Measurements from ENCODE around the gene XRCC2. TPM values are rescaled to one million over a fixed set of nuclear protein-coding genes. Genes with fewer than 3 reads are reported as not detected.
"Not testable (repeated sequence)": the region's sequence is repeated elsewhere in the genome, so short reads cannot be mapped to it uniquely, and the experiment has no call there.

Gene XRCC2
- total RNA-seq: 13.8 and 14.5 TPM in 2 replicates

DNA sequence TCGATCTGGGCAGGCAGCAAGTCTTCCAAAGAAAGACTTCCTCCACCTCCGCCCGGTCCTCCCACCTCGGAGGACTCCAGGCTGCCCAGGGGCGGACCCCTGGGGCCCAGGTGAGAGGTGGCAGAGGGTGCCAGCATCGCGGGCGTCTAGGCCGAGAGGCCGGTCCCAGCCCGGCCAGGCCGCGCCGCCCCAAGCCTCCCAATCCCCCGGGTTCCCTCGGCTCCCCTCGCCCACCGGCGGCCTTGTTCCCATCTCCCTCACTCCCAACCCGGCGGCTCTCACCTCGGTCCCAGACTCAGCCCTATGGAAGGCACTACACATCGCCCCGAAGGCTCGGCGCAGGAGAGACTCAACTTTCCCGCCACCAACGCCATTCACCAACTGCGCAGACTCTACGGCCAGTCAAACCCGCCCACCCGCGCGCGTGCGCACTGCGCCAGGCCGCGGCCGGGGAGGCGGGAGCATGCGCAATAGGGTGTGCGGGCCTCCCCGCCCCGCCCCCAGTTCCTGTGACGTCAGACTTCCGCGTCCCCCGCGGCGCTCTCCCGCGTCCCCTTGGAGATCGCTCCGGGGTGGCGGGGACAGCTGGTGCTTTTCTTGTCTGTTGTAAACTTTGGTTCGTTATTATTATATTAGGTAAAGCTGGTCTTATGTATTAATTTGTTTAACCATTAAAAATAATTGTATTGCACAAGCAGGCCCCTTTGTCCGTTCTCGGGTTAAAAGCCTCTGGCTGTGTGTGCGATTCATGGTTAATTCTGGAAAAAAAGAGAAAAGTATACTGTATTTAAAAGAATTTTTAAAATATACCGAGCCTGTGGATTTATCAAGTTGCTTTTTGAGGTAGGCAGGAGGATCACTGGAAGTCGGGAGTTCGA, at the start of gene XRCC2:
TSS of gene XRCC2 (minus strand) at position 383 of the 878 bp plus-strand sequence. CDS start at position 321, 62 bp downstream.
- intact Hi-C loops (cut with micrococcal nuclease): loop anchor here (1.0 to 10.0 kb wide), 11 partner anchors 31 to 1449 kb away; partner anchors contain the start of genes ABCF2, ACTR3B, PRKAG2 and RHEB

- intact Hi-C loops (cut with micrococcal nuclease): no loop called here
These were observed 47.4 kb upstream of the XRCC2 start for GRCh38 chr7:152723364-152723763.

DNA sequence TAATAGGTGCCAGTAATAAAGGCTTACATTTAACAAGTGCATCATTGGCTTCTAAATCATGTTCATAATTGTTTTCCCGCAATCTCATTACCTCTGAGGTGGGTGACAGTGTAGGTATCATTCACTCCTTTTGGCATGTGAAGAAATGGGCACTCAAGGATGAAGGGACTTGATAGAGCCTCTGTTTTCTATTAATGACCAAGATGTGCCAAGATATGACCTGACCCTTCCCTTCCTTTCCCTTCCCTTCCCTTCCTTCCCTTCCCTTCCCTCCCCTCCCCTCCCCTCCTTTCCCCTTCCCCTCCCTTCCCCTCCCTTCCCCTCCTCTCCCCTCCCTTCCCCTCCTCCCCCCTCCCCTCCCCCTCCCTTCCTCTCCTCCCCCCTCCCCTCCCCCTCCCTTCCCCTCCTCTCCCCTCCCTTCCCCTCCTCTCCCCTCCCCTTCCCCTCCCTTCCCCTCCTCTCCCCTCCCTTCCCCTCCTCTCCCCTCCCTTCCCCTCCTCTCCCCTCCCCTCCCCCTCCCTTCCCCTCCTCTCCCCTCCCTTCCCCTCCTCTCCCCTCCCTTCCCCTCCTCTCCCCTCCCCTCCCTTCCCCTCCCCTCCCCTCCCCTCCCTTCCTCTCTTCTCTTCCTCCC, 36.6 kb upstream of the XRCC2 start:
- intact Hi-C loops (cut with micrococcal nuclease): not testable (repeated sequence)

- intact Hi-C loops (cut with micrococcal nuclease): no loop called here
These were observed 35.6 kb upstream of the XRCC2 start for GRCh38 chr7:152711444-152711944.

GRCh38 chr7:152710153-152710442, 34.2 kb upstream of the XRCC2 start:
- intact Hi-C loops (cut with micrococcal nuclease): no loop called here

DNA sequence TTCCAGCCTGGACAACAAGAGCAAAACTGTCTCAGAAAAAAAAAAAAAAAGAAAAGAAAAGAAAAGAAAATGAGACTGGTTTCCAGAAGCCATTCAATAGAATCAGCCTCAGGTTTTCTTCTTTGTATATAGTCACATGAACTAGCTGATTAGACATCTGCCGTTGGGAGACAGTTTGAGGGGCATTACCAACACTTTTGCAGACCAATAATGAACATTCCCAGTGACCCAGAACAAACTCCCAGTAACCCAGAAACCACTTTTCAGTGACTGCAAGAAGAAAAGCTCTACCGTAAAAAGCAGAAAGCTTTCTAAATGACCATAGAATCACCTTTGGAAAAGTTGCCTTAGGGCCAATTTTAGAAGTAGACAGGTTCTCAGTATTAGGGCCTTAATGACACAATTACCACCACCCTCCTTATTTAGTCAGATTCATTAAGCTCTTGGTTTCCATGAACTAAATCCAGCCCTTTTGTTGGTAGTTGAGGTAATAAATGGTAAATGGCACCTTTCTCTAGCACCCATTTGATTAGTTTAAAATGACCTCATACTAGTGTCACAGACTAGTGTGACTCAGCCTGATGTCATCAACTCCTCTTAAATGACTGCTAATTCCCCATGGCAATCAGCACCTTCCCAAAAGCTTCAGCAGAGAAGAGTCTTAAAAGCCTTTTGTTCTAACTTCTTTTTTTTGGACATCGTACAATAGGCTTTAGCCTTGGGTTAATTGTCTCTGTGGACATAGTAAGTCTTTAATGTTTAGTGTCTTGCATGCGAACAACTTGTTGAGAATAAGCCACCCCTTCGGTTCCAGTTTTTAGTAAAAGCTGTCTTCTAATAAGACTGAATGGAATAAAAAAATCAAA, 33.6 kb upstream of the XRCC2 start:
- intact Hi-C loops (cut with micrococcal nuclease): loop anchor here (10.0 kb wide), 2 partner anchors 535 to 565 kb away; no protein-coding TSS in a partner anchor

- intact Hi-C loops (cut with micrococcal nuclease): loop anchor here (10.0 kb wide), 2 partner anchors 530 to 560 kb away; no protein-coding TSS in a partner anchor
These were observed 28.9 kb upstream of the XRCC2 start for GRCh38 chr7:152704796-152705384.

GRCh38 chr7:152699079-152699478, 23.1 kb upstream of the XRCC2 start:
- intact Hi-C loops (cut with micrococcal nuclease): no loop called here

DNA sequence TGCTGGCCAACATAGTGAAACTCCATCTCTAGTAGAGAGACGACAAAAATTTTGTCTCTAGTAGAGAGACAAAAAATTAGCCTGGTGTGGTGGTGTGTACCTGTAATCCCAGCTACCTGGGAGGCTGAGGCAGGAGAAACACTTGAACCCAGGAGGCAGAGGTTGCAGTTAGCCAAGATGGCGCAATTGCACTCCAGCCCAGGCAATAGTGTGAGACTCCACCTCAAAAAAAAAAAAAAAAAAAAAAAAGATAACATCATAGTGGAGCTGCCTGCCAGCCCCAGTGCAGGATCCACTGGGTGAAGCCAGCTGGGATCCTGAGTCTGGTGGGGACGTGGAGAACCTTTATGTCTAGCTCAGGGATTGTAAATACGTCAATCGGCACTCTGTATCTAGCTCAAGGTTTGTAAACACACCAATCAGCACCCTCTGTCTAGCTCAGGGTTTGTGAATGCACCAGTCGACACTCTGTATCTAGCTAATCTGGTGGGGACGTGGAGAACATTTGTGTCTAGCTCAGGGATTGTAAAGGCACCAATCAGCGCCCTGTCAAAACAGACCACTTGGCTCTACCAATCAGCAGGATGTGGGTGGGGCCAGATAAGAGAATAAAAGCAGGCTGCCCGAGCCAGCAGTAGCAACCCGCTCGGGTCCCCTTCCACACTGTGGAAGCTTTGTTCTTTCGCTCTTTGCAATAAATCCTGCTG, 21.5 kb upstream of the XRCC2 start:
- intact Hi-C loops (cut with micrococcal nuclease): not testable (repeated sequence)

DNA sequence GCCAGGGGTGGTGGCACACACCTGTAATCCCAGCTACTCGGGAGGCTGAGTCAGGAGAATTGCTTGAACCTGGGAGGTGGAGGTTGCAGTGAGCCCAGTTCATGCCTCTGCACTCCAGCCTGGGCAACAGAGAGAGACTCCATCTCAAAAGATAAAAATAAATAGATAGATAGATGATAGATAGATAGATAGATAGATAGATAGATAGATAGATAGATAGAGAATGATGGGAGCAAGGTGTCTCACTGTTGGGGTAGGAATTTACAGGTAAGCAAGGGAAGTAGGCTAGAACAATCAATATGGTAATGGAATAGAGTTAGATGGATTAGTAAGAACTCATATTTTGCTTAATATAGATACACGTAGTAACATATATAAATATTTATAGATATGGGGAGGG, 16.3 kb upstream of the XRCC2 start:
- intact Hi-C loops (cut with micrococcal nuclease): not testable (repeated sequence)

- intact Hi-C loops (cut with micrococcal nuclease): no loop called here
These were observed 7.4 kb upstream of the XRCC2 start for GRCh38 chr7:152683297-152683696.

GRCh38 chr7:152677808-152678670, 2.1 kb upstream of the XRCC2 start:
- intact Hi-C loops (cut with micrococcal nuclease): loop anchor here (2.0 to 10.0 kb wide), 4 partner anchors 533 to 1161 kb away; partner anchors contain the start of genes PRKAG2 and RHEB

DNA sequence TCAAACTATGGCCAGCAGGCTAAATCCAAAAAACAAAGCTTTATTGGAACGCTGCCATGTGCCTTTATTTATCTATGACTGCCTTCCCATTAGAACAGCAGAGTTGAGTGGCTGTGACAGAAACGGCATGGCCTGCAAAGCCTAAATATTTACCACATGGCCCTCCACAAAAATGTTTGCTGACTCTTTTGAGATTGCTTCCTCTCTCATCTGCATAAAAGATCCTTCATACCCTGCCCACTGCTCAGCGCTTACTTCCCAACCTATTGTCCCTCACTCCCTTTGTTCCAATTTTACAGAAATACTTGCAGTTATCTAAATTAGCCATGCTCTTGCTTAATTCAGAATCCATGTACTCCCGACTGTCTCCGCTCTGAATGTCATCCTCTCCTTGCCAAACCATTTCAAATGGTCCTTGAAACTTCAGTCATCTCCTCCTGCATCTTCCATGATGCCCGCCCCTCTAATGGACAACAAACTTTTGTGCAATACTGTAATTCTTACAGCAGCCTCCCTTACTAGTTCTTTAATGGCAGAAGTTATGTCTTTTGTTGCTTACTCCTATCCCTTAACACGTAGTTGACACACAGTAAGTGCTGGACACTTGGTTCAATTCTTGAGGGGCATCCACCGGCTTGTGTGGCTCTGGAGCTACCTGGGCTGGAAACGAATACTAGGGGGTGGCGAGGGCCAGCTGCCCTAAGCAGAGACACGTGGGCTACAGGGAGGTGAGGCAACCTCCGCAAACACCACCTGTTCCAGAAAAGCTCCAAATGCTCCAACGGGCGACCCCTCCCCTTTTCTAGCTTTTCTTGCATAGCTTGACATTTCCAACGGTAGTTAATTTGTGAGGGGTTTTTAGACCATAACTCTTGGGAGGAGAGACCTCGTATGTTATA, 832 bp downstream of the XRCC2 start:
- intact Hi-C loops (cut with micrococcal nuclease): loop anchor here (5.0 to 10.0 kb wide), 3 partner anchors 530 to 1158 kb away; partner anchors contain the start of genes PRKAG2 and RHEB

DNA sequence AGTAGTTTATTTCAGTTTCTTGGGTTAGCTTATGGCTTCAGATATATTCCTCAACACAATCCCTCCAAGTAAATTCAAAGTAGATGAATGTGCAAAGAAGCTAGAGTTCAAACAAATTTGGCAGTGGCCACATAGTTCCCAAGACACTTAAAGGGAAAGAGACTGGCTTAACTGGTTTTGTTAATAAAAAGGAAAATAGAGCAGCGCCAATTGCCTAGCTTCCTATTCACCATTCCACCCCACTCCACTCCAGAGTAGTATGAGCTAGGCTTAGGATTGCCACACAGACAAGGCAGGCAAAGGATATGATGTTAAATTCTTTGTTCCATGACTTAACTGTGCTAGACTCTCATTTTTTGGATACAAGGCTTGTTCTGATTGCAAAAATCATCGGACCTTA, 2.0 kb downstream of the XRCC2 start:
- intact Hi-C loops (cut with micrococcal nuclease): loop anchor here (1.0 to 10.0 kb wide), 2 partner anchors 207 to 529 kb away; no protein-coding TSS in a partner anchor

GRCh38 chr7:152672626-152673025, 3.3 kb downstream of the XRCC2 start:
- intact Hi-C loops (cut with micrococcal nuclease): loop anchor here (1.0 to 10.0 kb wide), 2 partner anchors 205 to 528 kb away; no protein-coding TSS in a partner anchor

DNA sequence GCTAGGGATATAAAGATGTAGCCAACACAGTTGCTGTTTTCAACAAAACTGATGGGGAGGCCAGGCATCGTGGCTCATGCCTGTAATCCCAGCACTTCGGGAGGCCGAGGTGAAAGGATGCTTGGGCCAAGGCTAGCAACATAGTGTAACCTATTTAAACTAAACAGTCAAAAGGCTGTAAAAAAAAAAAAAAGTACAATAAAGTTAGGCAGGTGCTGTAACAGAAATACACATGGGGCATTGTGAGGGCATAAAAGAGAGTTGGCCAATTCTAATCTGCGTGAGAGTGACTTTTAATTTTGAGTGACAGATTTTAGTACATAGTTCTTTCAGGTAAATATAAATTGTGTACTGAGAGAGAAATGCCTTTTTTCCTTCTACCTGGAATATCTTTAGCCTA, 6.2 kb downstream of the XRCC2 start:
- intact Hi-C loops (cut with micrococcal nuclease): loop anchor here (10.0 kb wide), 1 partner anchor 525 kb away; no protein-coding TSS in a partner anchor

DNA sequence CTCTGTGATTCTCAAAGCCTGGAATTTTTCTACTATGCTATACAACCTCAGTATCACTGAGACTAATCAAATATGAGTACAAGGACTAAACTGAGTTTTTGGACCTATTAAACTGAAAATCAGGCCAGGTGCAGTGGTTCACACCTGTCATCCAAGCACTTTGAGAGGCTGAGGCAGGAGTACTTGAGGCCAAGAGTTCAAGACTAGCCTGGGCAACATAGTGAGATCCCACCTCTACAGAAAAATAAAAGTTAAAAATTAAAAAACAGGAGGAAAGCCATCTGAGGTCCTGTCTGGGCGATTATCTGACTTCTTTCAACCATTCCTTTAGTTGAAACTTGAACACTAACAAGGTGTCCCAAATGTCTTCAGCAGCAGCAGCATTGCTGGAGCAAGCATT, 7.0 kb downstream of the XRCC2 start:
- intact Hi-C loops (cut with micrococcal nuclease): no loop called here

DNA sequence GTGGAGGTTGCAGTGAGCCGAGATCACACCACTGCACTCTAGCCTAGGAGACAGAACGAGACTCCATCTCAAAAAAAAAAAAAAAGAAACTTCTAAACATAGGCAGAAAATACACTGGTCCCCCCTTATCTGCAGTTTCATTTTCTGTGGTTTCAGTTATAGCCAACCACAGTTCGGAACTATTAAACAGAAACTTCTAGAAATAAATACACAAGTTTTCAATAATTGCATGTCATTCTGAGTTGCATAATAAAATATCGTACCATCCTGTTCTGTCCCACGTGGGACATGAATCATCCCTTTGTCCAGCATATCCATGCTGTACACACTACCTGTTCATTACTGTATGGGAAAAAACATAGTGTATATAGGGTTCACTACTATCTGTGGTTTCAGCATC, 8.0 kb downstream of the XRCC2 start:
- intact Hi-C loops (cut with micrococcal nuclease): no loop called here
